Smooth muscle cell (in vitro differentiated cells): ENCODE measurements around the gene TNNI3. TPM values are rescaled to one million over a fixed set of nuclear protein-coding genes. Genes with fewer than 3 reads are reported as not detected.
A peak's percentile ranks its signal among the peaks of the same experiment; 100 is the strongest.

Experiments
- DNase-seq: peaks from one replicate; lab custom pipeline; 2025; ENCODE audit not compliant: unreplicated experiment; lab: John Stamatoyannopoulos, UW
- H2AFZ ChIP-seq: fragments of 200-600 bp; sonication (generic); 2 replicates; pipeline ENCODE4 v1.6.0; 2016; ENCODE audit warnings: antibody characterized with exemption, low read depth, mild to moderate bottlenecking
- H3F3A ChIP-seq: fragments of 200-600 bp; sonication (generic); 2 replicates; pipeline ENCODE4 v1.6.0; 2017; ENCODE audit warnings: antibody characterized with exemption, low read depth
- H3K27ac ChIP-seq: fragments of 200-600 bp; sonication (generic); 2 replicates; pipeline ENCODE4 v1.5.1; 2016; ENCODE audit warnings: low read depth, mild to moderate bottlenecking
- H3K27me3 ChIP-seq: fragments of 200-600 bp; sonication (generic); 2 replicates; pipeline ENCODE4 v1.6.1; 2016; ENCODE audit warnings: low read depth, mild to moderate bottlenecking
- H3K36me3 ChIP-seq: fragments of 200-600 bp; sonication (generic); 2 replicates; pipeline ENCODE4 v1.5.1; 2016; ENCODE audit warnings: low read depth
- H3K4me1 ChIP-seq: fragments of 200-600 bp; sonication (generic); 2 replicates; pipeline ENCODE4 v1.5.1; 2016; ENCODE audit warnings: low read depth
- H3K4me2 ChIP-seq: fragments of 200-600 bp; sonication (generic); 2 replicates; pipeline ENCODE4 v1.6.0; 2016; ENCODE audit warnings: mild to moderate bottlenecking
- H3K4me3 ChIP-seq: fragments of 200-600 bp; sonication (generic); 2 replicates; pipeline ENCODE4 v1.5.1; 2016; ENCODE audit warnings: mild to moderate bottlenecking
- H3K79me2 ChIP-seq: fragments of 200-600 bp; sonication (generic); 2 replicates; pipeline ENCODE4 v1.6.0; 2016; ENCODE audit warnings: low read depth, mild to moderate bottlenecking
- H3K9ac ChIP-seq: fragments of 200-600 bp; sonication (generic); 2 replicates; pipeline ENCODE4 v1.6.0; 2016; ENCODE audit warnings: low read depth
- H3K9me3 ChIP-seq: fragments of 200-600 bp; sonication (generic); replicated peaks from 2 replicates; pipeline ENCODE4 v1.5.1; 2016; ENCODE audit warnings: low read depth
- H4K20me1 ChIP-seq: fragments of 200-600 bp; sonication (generic); 2 replicates; pipeline ENCODE4 v1.6.0; 2016; ENCODE audit warnings: low read depth
- WGBS: methylation state at CpG from one replicate; pipeline ENCODE4 v1.1.7; 2016; ENCODE audit warnings: low lambda C conversion rate; 5-methylcytosine and 5-hydroxymethylcytosine counted together
- polyA plus RNA-seq: library from polyadenylated mRNA; unstranded; fragments of >200 nt; fragmentation: Nextera tagmentation; extraction: Ambion mirVana; gene quantifications from 2 replicates; pipeline ENCODE4 v1.2.1, GENCODE V29; 2016
- total RNA-seq: library from RNA; depleted of rRNA; stranded (reverse); fragments of >200 nt; gene quantifications from 2 replicates; pipeline ENCODE4 v1.2.3, GENCODE V29; 2014
- TF ChIP-seq, protein P1 (sequence below): fragments of 200-600 bp; sonication (generic); IDR thresholded peaks from 2 replicates; pipeline ENCODE4 v1.5.1; 2017; ENCODE audit warnings: borderline replicate concordance, mild to moderate bottlenecking, antibody characterized with exemption; ENCODE audit not compliant: insufficient read depth, poor library complexity, severe bottlenecking

The TNNI3 gene
- total and polyA plus RNA-seq, 2 experiments from 2014 or later, result 3.0 TPM; not detected in 1

- TF ChIP-seq, protein P1, sequence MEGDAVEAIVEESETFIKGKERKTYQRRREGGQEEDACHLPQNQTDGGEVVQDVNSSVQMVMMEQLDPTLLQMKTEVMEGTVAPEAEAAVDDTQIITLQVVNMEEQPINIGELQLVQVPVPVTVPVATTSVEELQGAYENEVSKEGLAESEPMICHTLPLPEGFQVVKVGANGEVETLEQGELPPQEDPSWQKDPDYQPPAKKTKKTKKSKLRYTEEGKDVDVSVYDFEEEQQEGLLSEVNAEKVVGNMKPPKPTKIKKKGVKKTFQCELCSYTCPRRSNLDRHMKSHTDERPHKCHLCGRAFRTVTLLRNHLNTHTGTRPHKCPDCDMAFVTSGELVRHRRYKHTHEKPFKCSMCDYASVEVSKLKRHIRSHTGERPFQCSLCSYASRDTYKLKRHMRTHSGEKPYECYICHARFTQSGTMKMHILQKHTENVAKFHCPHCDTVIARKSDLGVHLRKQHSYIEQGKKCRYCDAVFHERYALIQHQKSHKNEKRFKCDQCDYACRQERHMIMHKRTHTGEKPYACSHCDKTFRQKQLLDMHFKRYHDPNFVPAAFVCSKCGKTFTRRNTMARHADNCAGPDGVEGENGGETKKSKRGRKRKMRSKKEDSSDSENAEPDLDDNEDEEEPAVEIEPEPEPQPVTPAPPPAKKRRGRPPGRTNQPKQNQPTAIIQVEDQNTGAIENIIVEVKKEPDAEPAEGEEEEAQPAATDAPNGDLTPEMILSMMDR, result no peak
- Histone ChIP-seq H3K79me2 (peaks cover 50% of the 10 kb centered on the region), H3K9ac (peak overlapping the region; percentile 60), H3K36me3 (no peaks in the 10 kb centered on the region), H3K27ac (no peak overlapping the region), H3F3A (no peaks in the 10 kb centered on the region), H3K4me3 (no peak overlapping the region), H3K4me1 (peaks cover 7% of the 10 kb centered on the region), H4K20me1 (peaks cover 71% of the 10 kb centered on the region), H3K27me3 (no peaks in the 10 kb centered on the region), H3K4me2 (no peak overlapping the region), H2AFZ (no peak overlapping the region), H3K9me3 (no peaks in the 10 kb centered on the region)
- no peak for DNase-seq
- 99% methylated on average over 9 of the region's 9 CpGs for WGBS
These were observed 42.9 kb downstream of the TNNI3 start for GRCh38 chr19:55114566-55115145.

- H3K27ac ChIP-seq, result peak overlapping the region; percentile 66
- H3K9me3 ChIP-seq, result no peaks in the 10 kb centered on the region
- H3F3A ChIP-seq, result no peaks in the 10 kb centered on the region
- peaks cover 7% of the 10 kb centered on the region for H3K4me1 ChIP-seq
- H3K79me2 ChIP-seq, result peaks cover 53% of the 10 kb centered on the region
- peak overlapping the region; percentile 73 for H3K9ac ChIP-seq
- DNase-seq, result peak; percentile 20
- no peaks in the 10 kb centered on the region for H3K36me3 ChIP-seq
- no peak overlapping the region for H3K4me3 ChIP-seq
- H2AFZ ChIP-seq, result no peak overlapping the region
- H4K20me1 ChIP-seq, result peaks cover 82% of the 10 kb centered on the region
- TF ChIP-seq, protein P1, result no peak
- H3K27me3 ChIP-seq, result no peaks in the 10 kb centered on the region
- no peak overlapping the region for H3K4me2 ChIP-seq
- WGBS, result 35% methylated on average over 12 of the region's 12 CpGs
These were observed 43.9 kb downstream of the TNNI3 start for GRCh38 chr19:55113570-55114039.

GRCh38 chr19:55112777-55113569, 44.6 kb downstream of the TNNI3 start:
- Histone ChIP-seq H3K4me2 (no peak overlapping the region), H3K4me3 (no peak overlapping the region), H3F3A (no peaks in the 10 kb centered on the region), H3K27ac (peak overlapping the region; percentile 66), H3K27me3 (no peaks in the 10 kb centered on the region), H3K4me1 (peaks cover 7% of the 10 kb centered on the region), H2AFZ (no peak overlapping the region), H4K20me1 (peaks cover 88% of the 10 kb centered on the region), H3K36me3 (no peaks in the 10 kb centered on the region), H3K9ac (peak overlapping the region; percentile 73), H3K79me2 (peaks cover 53% of the 10 kb centered on the region), H3K9me3 (no peaks in the 10 kb centered on the region)
- DNase-seq, result no peak
- WGBS, result 92% methylated on average over 23 of the region's 23 CpGs
- TF ChIP-seq, protein P1, result no peak
